Gastroesophageal sphincter (tissue), 4 donors: ENCODE data around the gene IL4R. TPM values are rescaled to one million over a fixed set of nuclear protein-coding genes. Genes with fewer than 3 reads are reported as not detected.
"Not testable (repeated sequence)": the region's sequence is repeated elsewhere in the genome, so short reads cannot be mapped to it uniquely, and the experiment has no call there.

Experiments
- ATAC-seq: fragments of 150-250 bp; one replicate; pipeline ENCODE4 v1.9.1; 2016; ENCODE audit warnings: mild to moderate bottlenecking, moderate library complexity
- H3K27ac ChIP-seq, 4 donors: fragments of 200-600 bp; sonication (generic) in 3 of 4; 1 replicate in 3 of 4; 2 replicates in 1 of 4; pipeline ENCODE4 v1.5.1; 2016 to 2019
- H3K27me3 ChIP-seq: fragments of 200-600 bp; sonication (generic); one replicate; pipeline ENCODE4 v1.5.1; 2019
- H3K36me3 ChIP-seq, 2 donors: fragments of 200-600 bp; sonication (generic); one replicate each; pipeline ENCODE4 v1.5.1; 2019; ENCODE audit warnings: control low read depth in 1 of 2
- H3K4me1 ChIP-seq, 3 donors: fragments of 200-600 bp; sonication (generic); 1 replicate in 2 of 3; 2 replicates in 1 of 3; pipeline ENCODE4 v1.5.1; 2016 to 2019; ENCODE audit warnings: control low read depth in 2 of 3
- H3K4me3 ChIP-seq, 2 donors: fragments of 200-600 bp; sonication (generic); one replicate each; pipeline ENCODE4 v1.5.1; 2019; ENCODE audit warnings: mild to moderate bottlenecking in 1 of 2, moderate library complexity in 1 of 2
- H3K9me3 ChIP-seq, 3 donors: fragments of 200-600 bp; sonication (generic); one replicate each; pipeline ENCODE4 v1.5.1; 2017 to 2019; ENCODE audit warnings: control low read depth in 2 of 3
- CTCF ChIP-seq, 4 experiments: fragments of 200-600 bp in 2 of 4; fragments of 450-650 bp in 2 of 4; sonication (generic) in 1 of 4; IDR thresholded peaks; one replicate each; pipeline ENCODE4 v1.5.1; 2017 to 2019; ENCODE audit warnings: antibody characterized with exemption in 4 of 4, mild to moderate bottlenecking in 2 of 4, moderate library complexity in 2 of 4
- EP300 ChIP-seq: sonication (generic); formaldehyde crosslinking; IDR thresholded peaks from one replicate; pipeline ENCODE4 v1.6.1; 2017; ENCODE audit warnings: antibody characterized with exemption, mild to moderate bottlenecking
- POLR2A ChIP-seq, 2 donors: fragments of 450-650 bp; IDR thresholded peaks; one replicate each; pipeline ENCODE4 v1.6.1; 2017; ENCODE audit warnings: antibody characterized with exemption in 2 of 2, mild to moderate bottlenecking in 2 of 2, moderate library complexity in 1 of 2
- POLR2AphosphoS5 ChIP-seq: sonication (generic); formaldehyde crosslinking; IDR thresholded peaks from one replicate; pipeline ENCODE4 v1.6.1; 2017; ENCODE audit warnings: antibody characterized with exemption
- WGBS, 2 donors: methylation state at CpG; one replicate each; pipeline ENCODE4 v1.1.5; 2018; ENCODE audit warnings: low coverage in 1 of 2; 5-methylcytosine and 5-hydroxymethylcytosine counted together
- total RNA-seq, 4 donors: library from RNA; depleted of rRNA; stranded (reverse); fragments of >200 nt; gene quantifications; one replicate each; pipeline ENCODE4 v1.1.0, GENCODE V29; 2016

Gene IL4R
- total RNA-seq, 4 donors from 2014 or later = 72.3 to 212 (median 110) TPM

GRCh38 chr16:27285676-27286196 lies 28.0 kb upstream of the IL4R start:
- 69 to 78% methylated on average over 4 to 5 of the region's 6 CpGs for whole genome bisulfite sequencing, 2 donors

GRCh38 chr16:27286451-27286850 lies 27.3 kb upstream of the IL4R start:
- ATAC-seq = peak; percentile 35
- H3K27ac ChIP-seq = peak overlapping the region in 3 of 4 donors; percentile 15 to 38 (median 33)
- H3K36me3 ChIP-seq = no peaks in the 10 kb centered on the region
- H3K9me3 ChIP-seq = no peaks in the 10 kb centered on the region
- peaks cover 0 to 12% (median 9%) of the 10 kb centered on the region in 3 donors for H3K4me1 ChIP-seq
- no peaks in the 10 kb centered on the region for H3K27me3 ChIP-seq
- TF ChIP-seq POLR2AphosphoS5 = peak; percentile 29
- no peak for TF ChIP-seq EP300
- WGBS, 2 donors = 0 to 43% methylated on average over 1 of the region's 4 CpGs
- no peak overlapping the region for H3K4me3 ChIP-seq

More at GRCh38 chr16:27285676-27286196, 28.0 kb upstream of the IL4R start:
- H3K27ac ChIP-seq = peak overlapping the region in 3 of 4 donors; percentile 15 to 38 (median 33)
- no peaks in the 10 kb centered on the region for H3K27me3 ChIP-seq
- H3K36me3 ChIP-seq = no peaks in the 10 kb centered on the region
- peak; percentile 28 for ATAC-seq
- H3K4me1 ChIP-seq = peaks cover 0 to 4% (median 2%) of the 10 kb centered on the region in 3 donors
- H3K9me3 ChIP-seq = no peaks in the 10 kb centered on the region
- no peak for TF ChIP-seq POLR2A (IDR thresholded peaks at IDR 0.05)
- no peak for TF ChIP-seq EP300
- no peak for TF ChIP-seq POLR2AphosphoS5
- no peak for TF ChIP-seq CTCF (IDR thresholded peaks at IDR 0.05)
- H3K4me3 ChIP-seq = no peak overlapping the region

GRCh38 chr16:27287051-27287811 lies 26.5 kb upstream of the IL4R start:
- H3K9me3 ChIP-seq = no peaks in the 10 kb centered on the region
- WGBS, 2 donors = 94 to 96% methylated on average over 5 to 7 of the region's 8 CpGs
- no peak for TF ChIP-seq POLR2AphosphoS5
- no peak for TF ChIP-seq EP300
- no peak for TF ChIP-seq CTCF (IDR thresholded peaks at IDR 0.05)
- no peak for TF ChIP-seq POLR2A (IDR thresholded peaks at IDR 0.05)
- H3K27me3 ChIP-seq = no peaks in the 10 kb centered on the region
- peak overlapping the region in 1 of 4 donors; percentile 38 for H3K27ac ChIP-seq
- no peak overlapping the region for H3K4me3 ChIP-seq
- peaks cover 0 to 13% (median 11%) of the 10 kb centered on the region in 3 donors for H3K4me1 ChIP-seq
- H3K36me3 ChIP-seq = no peaks in the 10 kb centered on the region
- no peak for ATAC-seq

- Histone ChIP-seq H3K4me3 (no peak overlapping the region), H3K4me1 (peaks cover 0 to 13% (median 11%) of the 10 kb centered on the region in 3 donors), H3K27me3 (no peaks in the 10 kb centered on the region), H3K27ac (no peak overlapping the region), H3K36me3 (no peaks in the 10 kb centered on the region), H3K9me3 (no peaks in the 10 kb centered on the region)
- 87 to 88% methylated on average over 9 to 11 of the region's 11 CpGs for WGBS, 2 donors
- ATAC-seq = no peak
- no peak for TF ChIP-seq EP300
- TF ChIP-seq POLR2AphosphoS5 = no peak
- TF ChIP-seq POLR2A (IDR thresholded peaks at IDR 0.05) = no peak
- TF ChIP-seq CTCF (IDR thresholded peaks at IDR 0.05) = no peak
Observed at GRCh38 chr16:27287887-27288286, 25.9 kb upstream of the IL4R start.

GRCh38 chr16:27288313-27288712 lies 25.5 kb upstream of the IL4R start:
- H3K4me3 ChIP-seq, ATAC-seq, H3K36me3 ChIP-seq, H3K27ac ChIP-seq, H3K9me3 ChIP-seq, H3K27me3 ChIP-seq: not testable (repeated sequence)
- WGBS, 2 donors = 62 to 92% methylated on average over 3 to 5 of the region's 6 CpGs
- peaks cover 0 to 13% (median 11%) of the 10 kb centered on the region in 3 donors for H3K4me1 ChIP-seq

- Histone ChIP-seq H3K27me3 (no peaks in the 10 kb centered on the region), H3K36me3 (no peaks in the 10 kb centered on the region), H3K4me1 (peaks cover 0 to 13% (median 11%) of the 10 kb centered on the region in 3 donors), H3K4me3 (no peak overlapping the region), H3K9me3 (no peaks in the 10 kb centered on the region), H3K27ac (peak overlapping the region in 2 of 4 donors; percentile 60 to 75)
- TF ChIP-seq CTCF (IDR thresholded peaks at IDR 0.05) (no peak), EP300 (no peak), POLR2A (IDR thresholded peaks at IDR 0.05) (no peak), POLR2AphosphoS5 (no peak)
- no peak for ATAC-seq
- WGBS, 2 donors = 77 to 88% methylated on average over 5 to 6 of the region's 6 CpGs
Observed at GRCh38 chr16:27289669-27290068, 24.1 kb upstream of the IL4R start.
